Mesendoderm (in vitro differentiated cells): ENCODE data around the gene CYP4X1. TPM values are rescaled to one million over a fixed set of nuclear protein-coding genes. Genes with fewer than 3 reads are reported as not detected.
"Not testable (repeated sequence)": the region's sequence is repeated elsewhere in the genome, so short reads cannot be mapped to it uniquely, and the experiment has no call there.

ENCODE experiments used
- DNase-seq: peaks from one replicate; pipeline ENCODE4 v3.0.0; 2013
- H2AK5ac ChIP-seq: 2 replicates; pipeline ENCODE4 v1.6.1; 2013; ENCODE audit warnings: low read length, inconsistent platforms
- H2BK120ac ChIP-seq: 2 replicates; pipeline ENCODE4 v1.6.1; 2013; ENCODE audit warnings: low read depth, mild to moderate bottlenecking, low read length, moderate library complexity, mixed read lengths
- H2BK15ac ChIP-seq: replicated peaks from 2 replicates; pipeline ENCODE4 v1.6.1; 2013; ENCODE audit warnings: low read depth, mild to moderate bottlenecking, moderate library complexity
- H2BK5ac ChIP-seq: 2 replicates; pipeline ENCODE4 v1.6.1; 2013; ENCODE audit warnings: low read length, inconsistent platforms
- H3K18ac ChIP-seq: 2 replicates; pipeline ENCODE4 v1.6.1; 2013; ENCODE audit warnings: mild to moderate bottlenecking, low read length, mixed read lengths
- H3K23ac ChIP-seq: one replicate; pipeline ENCODE4 v1.6.1; 2013; ENCODE audit warnings: low read length
- H3K27ac ChIP-seq: 2 replicates; pipeline ENCODE4 v1.5.1; 2013; ENCODE audit warnings: low read depth, mild to moderate bottlenecking, inconsistent platforms, low read length, moderate library complexity
- H3K27me3 ChIP-seq: 2 replicates; pipeline ENCODE4 v1.6.1; 2013; ENCODE audit warnings: low read length, control low read depth, mild to moderate bottlenecking, inconsistent platforms; ENCODE audit not compliant: insufficient read depth, poor library complexity
- H3K36me3 ChIP-seq: 2 replicates; pipeline ENCODE4 v1.6.1; 2013; ENCODE audit warnings: low read length, inconsistent platforms; ENCODE audit not compliant: control insufficient read depth, insufficient read depth
- H3K4ac ChIP-seq: one replicate; pipeline ENCODE4 v1.6.1; 2013; ENCODE audit warnings: low read depth, mild to moderate bottlenecking, low read length, moderate library complexity
- H3K4me1 ChIP-seq: 2 replicates; pipeline ENCODE4 v1.6.1; 2013; ENCODE audit warnings: low read depth, low read length, inconsistent platforms; ENCODE audit not compliant: control insufficient read depth
- H3K4me2 ChIP-seq: 2 replicates; pipeline ENCODE4 v1.6.1; 2013; ENCODE audit warnings: low read length
- H3K4me3 ChIP-seq: 2 replicates; pipeline ENCODE4 v1.5.1; 2013; ENCODE audit warnings: mild to moderate bottlenecking, low read length
- H3K56ac ChIP-seq: one replicate; pipeline ENCODE4 v1.6.1; 2013; ENCODE audit warnings: low read length
- H3K79me1 ChIP-seq: 2 replicates; pipeline ENCODE4 v1.6.1; 2013; ENCODE audit warnings: low read length, inconsistent platforms
- H3K79me2 ChIP-seq: 2 replicates; pipeline ENCODE4 v1.6.1; 2013; ENCODE audit warnings: mild to moderate bottlenecking, low read length; ENCODE audit not compliant: control insufficient read depth, insufficient read depth
- H3K9ac ChIP-seq: 2 replicates; pipeline ENCODE4 v1.6.1; 2013; ENCODE audit warnings: low read length, inconsistent platforms
- H4K5ac ChIP-seq: one replicate; pipeline ENCODE4 v1.6.1; 2013; ENCODE audit warnings: low read length
- H4K8ac ChIP-seq: one replicate; pipeline ENCODE4 v1.6.1; 2013; ENCODE audit warnings: low read depth, mild to moderate bottlenecking, control low read depth, low read length, moderate library complexity
- WGBS: extraction: QIAGEN DNeasy Blood & Tissue Kit; methylation state at CpG from one replicate; pipeline ENCODE4 v1.1.7; 2013; ENCODE audit warnings: low lambda C conversion rate, missing lambda C conversion rate; ENCODE audit not compliant: insufficient coverage; ENCODE audit errors: extremely low coverage; 5-methylcytosine and 5-hydroxymethylcytosine counted together
- small RNA-seq: library from polyadenylated mRNA; stranded (forward); fragments of <200 nt; extraction: miRNeasy Mini kit (QIAGEN cat#:217004); gene quantifications from one replicate; pipeline ENCODE3, GENCODE V24; 2013; ENCODE audit not compliant: insufficient read depth

Gene CYP4X1

DNA sequence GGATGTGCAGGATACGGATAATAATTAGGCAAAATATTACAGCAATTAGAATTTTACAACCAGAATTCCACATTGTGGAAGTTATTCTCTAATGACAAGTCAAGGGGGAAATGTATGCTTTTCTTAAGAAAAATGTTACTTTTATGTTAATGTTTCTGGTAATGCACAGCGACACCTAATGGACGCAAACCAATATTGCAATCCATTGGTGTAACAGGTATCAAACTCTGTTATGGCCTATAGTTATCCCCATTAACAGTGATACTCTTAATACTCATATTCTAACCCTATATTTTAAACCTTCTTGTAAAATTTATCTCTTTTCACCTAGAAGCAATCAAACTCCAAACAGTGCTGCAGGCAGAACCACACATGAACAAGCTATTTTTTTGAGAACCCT is 65.9 kb downstream of the CYP4X1 start:
- not testable (repeated sequence) for H2AK5ac ChIP-seq

DNA sequence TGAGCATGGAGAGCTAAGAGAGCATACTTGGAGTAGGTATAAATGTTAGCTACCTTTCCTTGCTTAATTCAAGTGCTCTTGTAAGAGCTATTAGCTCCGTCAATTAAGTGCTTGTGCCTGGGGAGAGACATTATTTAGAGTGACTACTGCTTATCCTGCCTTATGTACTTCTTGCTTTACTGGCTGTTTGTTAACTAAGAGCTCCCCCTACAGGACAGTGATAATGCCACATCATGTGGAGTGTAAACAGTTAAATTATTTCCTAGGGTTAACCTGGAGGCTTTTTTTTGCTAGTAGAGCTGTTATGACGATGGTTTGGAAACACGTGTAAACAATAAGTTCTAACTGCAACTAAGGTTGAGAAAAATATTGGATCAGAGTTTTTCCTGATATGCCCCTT is 68.0 kb downstream of the CYP4X1 start:
- H3K4me3 ChIP-seq, H3K79me2 ChIP-seq, H3K79me1 ChIP-seq, H3K27me3 ChIP-seq, H2BK15ac ChIP-seq, H3K9ac ChIP-seq, DNase-seq, H3K56ac ChIP-seq, H3K4me2 ChIP-seq, H3K4ac ChIP-seq, H4K8ac ChIP-seq, H3K36me3 ChIP-seq, H3K23ac ChIP-seq, H2BK120ac ChIP-seq, H4K5ac ChIP-seq, H3K18ac ChIP-seq, H3K27ac ChIP-seq, H2AK5ac ChIP-seq, H3K4me1 ChIP-seq, H2BK5ac ChIP-seq: not testable (repeated sequence)
- WGBS: no CpG with 5 or more reads among the region's 3 CpGs

More for the DNA sequence above, 65.9 kb downstream of the CYP4X1 start:
- H2BK120ac ChIP-seq, H4K5ac ChIP-seq, H3K4me3 ChIP-seq, H4K8ac ChIP-seq, H3K56ac ChIP-seq, H3K79me1 ChIP-seq, H3K18ac ChIP-seq, H2BK15ac ChIP-seq, H2BK5ac ChIP-seq, H3K23ac ChIP-seq, H3K4me1 ChIP-seq, H3K27me3 ChIP-seq, H3K79me2 ChIP-seq, H3K36me3 ChIP-seq, H3K27ac ChIP-seq, H3K4ac ChIP-seq, H3K9ac ChIP-seq, H3K4me2 ChIP-seq: not testable (repeated sequence)
- WGBS: no CpG with 5 or more reads among the region's 3 CpGs
- peak; percentile 36 for DNase-seq

Small RNA genes lying within 50 kb of the gene (small RNA-seq; reads per million reads assigned to genes)
- gene CYP4A27P (not detected), gene CYP4A43P (not detected), gene CYP4A44P (not detected)
